ENCODE data around the gene MTFR1L. TPM values are rescaled to one million over a fixed set of nuclear protein-coding genes. Genes with fewer than 3 reads are reported as not detected.
A peak's percentile ranks its signal among the peaks of the same experiment; 100 is the strongest.

MTFR1L gene
- total RNA-seq, 1 experiment from 2014 or later = 28.9 TPM

GRCh38 chr1:25779388-25779787 lies 40.4 kb upstream of the MTFR1L start (continued):
- no peak for TF ChIP-seq CDX4 (CRISPR knock-in tag; IDR thresholded peaks at IDR 0.05; ENCODE audit: borderline replicate concordance)
- no peak for TF ChIP-seq ZNF416 (CRISPR knock-in tag; IDR thresholded peaks at IDR 0.05)
- no peak for TF ChIP-seq SP1 (CRISPR knock-in tag; conservative IDR thresholded peaks at IDR 0.05)
- no peak for TF ChIP-seq ZNF396 (CRISPR knock-in tag; IDR thresholded peaks at IDR 0.05; ENCODE audit: borderline replicate concordance)
- no peak for TF ChIP-seq ZMAT4 (CRISPR knock-in tag; IDR thresholded peaks at IDR 0.05)
- no peak for TF ChIP-seq ZNF317 (CRISPR knock-in tag; IDR thresholded peaks at IDR 0.05; ENCODE audit: borderline replicate concordance, low read depth)
- no peak for TF ChIP-seq ZBTB21 (CRISPR knock-in tag; IDR thresholded peaks at IDR 0.05; ENCODE audit: borderline replicate concordance)
- TF ChIP-seq TEAD4 (CRISPR knock-in tag; IDR thresholded peaks at IDR 0.05) = no peak

GRCh38 chr1:25779894-25780293 lies 39.9 kb upstream of the MTFR1L start:
- Mint-ChIP-seq H3K4me3 (no peak overlapping the region), H3K4me1 (peaks cover 68% of the 10 kb centered on the region), H3K27me3 (ENCODE audit: low read depth) (peaks cover 5% of the 10 kb centered on the region; the same call in 1 of the 2 replicates), H3K27ac (peak overlapping the region; percentile 72), H3K9me3 (no peaks in the 10 kb centered on the region), H3K36me3 (no peaks in the 10 kb centered on the region)
- CTCF ChIA-PET = interaction anchor here (0.7 to 3.0 kb wide), 16 partner anchors 8 to 236 kb away, joined by 3 to 22 read pairs (median 4); partner anchors contain the start of genes LDLRAP1 and SELENON
- POLR2A ChIA-PET = interaction anchor here (1.3 kb wide), 1 partner anchor 18 kb away, joined by 4 read pairs; no protein-coding TSS in a partner anchor
- DNase-seq (ENCODE audit: low spot score) (no peak), ATAC-seq (no peak)
- TF ChIP-seq ELF4 (CRISPR knock-in tag; IDR thresholded peaks at IDR 0.05; ENCODE audit: low read depth) = no peak
- TF ChIP-seq SMAD4 (CRISPR knock-in tag; IDR thresholded peaks at IDR 0.05) = no peak
- TF ChIP-seq NR1H2 (CRISPR knock-in tag; IDR thresholded peaks at IDR 0.05) = no peak
- TF ChIP-seq AFF4 (CRISPR knock-in tag; IDR thresholded peaks at IDR 0.05; ENCODE audit: borderline replicate concordance) = no peak
- no peak for TF ChIP-seq ZNF317 (CRISPR knock-in tag; IDR thresholded peaks at IDR 0.05; ENCODE audit: borderline replicate concordance, low read depth)

GRCh38 chr1:25780318-25781129 lies 39.2 kb upstream of the MTFR1L start:
- H3K36me3 Mint-ChIP-seq = no peaks in the 10 kb centered on the region
- TF ChIP-seq E2F4 (CRISPR knock-in tag; IDR thresholded peaks at IDR 0.05; ENCODE audit: borderline replicate concordance, low read depth) = no peak
- TF ChIP-seq CREB1 (CRISPR knock-in tag; IDR thresholded peaks at IDR 0.05) = no peak
- no peak for TF ChIP-seq ELF4 (CRISPR knock-in tag; IDR thresholded peaks at IDR 0.05; ENCODE audit: low read depth)
- TF ChIP-seq IRF1 (CRISPR knock-in tag; IDR thresholded peaks at IDR 0.05) = no peak
- peak; percentile 84 for ATAC-seq
- H3K9me3 Mint-ChIP-seq = no peaks in the 10 kb centered on the region
- peaks cover 62% of the 10 kb centered on the region for H3K4me1 Mint-ChIP-seq
- no peak overlapping the region for H3K4me3 Mint-ChIP-seq
- peaks cover 5% of the 10 kb centered on the region; the same call in 1 of the 2 replicates for H3K27me3 Mint-ChIP-seq (ENCODE audit: low read depth)
- H3K27ac Mint-ChIP-seq = peak overlapping the region; percentile 72
- POLR2A ChIA-PET = interaction anchor here (1.3 kb wide), 1 partner anchor 18 kb away, joined by 4 read pairs; no protein-coding TSS in a partner anchor
- DNase-seq (ENCODE audit: low spot score) = peak; percentile 50
- CTCF ChIA-PET = interaction anchor here (0.7 to 3.0 kb wide), 19 partner anchors 9 to 237 kb away, joined by 3 to 22 read pairs (median 4); partner anchors contain the start of genes LDLRAP1 and SELENON
